Transverse colon (tissue), 3 donors: Measurements from ENCODE around the gene USP19.

Experiments
- CTCF ChIP-seq, 5 experiments: fragments of 200-600 bp in 3 of 5; fragments of 450-650 bp in 2 of 5; sonication (generic) in 3 of 5; IDR thresholded peaks; 1 replicate in 2 of 5; 2 replicates in 3 of 5; pipeline ENCODE4 v1.5.1; 2016 to 2017; ENCODE audit warnings: antibody characterized with exemption in 5 of 5, inconsistent platforms in 3 of 5, mild to moderate bottlenecking in 2 of 5, moderate library complexity in 1 of 5
- EP300 ChIP-seq: sonication (generic); formaldehyde crosslinking; IDR thresholded peaks from one replicate; pipeline ENCODE4 v1.6.1; 2017; ENCODE audit warnings: antibody characterized with exemption, low read depth
- POLR2A ChIP-seq: fragments of 450-650 bp; IDR thresholded peaks from one replicate; pipeline ENCODE4 v1.6.1; 2016; ENCODE audit warnings: antibody characterized with exemption, mild to moderate bottlenecking, moderate library complexity

- TF ChIP-seq CTCF (IDR thresholded peaks at IDR 0.05) (no peak), POLR2A (no peak), EP300 (no peak)
These were observed 31.0 kb upstream of the USP19 start for GRCh38 chr3:49151610-49152009.
